ENCODE results near the gene TTF1.

- TF ChIP-seq CTBP1 (IDR thresholded peaks at IDR 0.05; ENCODE audit: borderline replicate concordance) (no peak), FOXM1 (IDR thresholded peaks at IDR 0.05; ENCODE audit: borderline replicate concordance) (no peak), SP1 (IDR thresholded peaks at IDR 0.05) (no peak), NFRKB (IDR thresholded peaks at IDR 0.05) (no peak), PKNOX1 (IDR thresholded peaks at IDR 0.05) (no peak), ZNF384 (IDR thresholded peaks at IDR 0.05) (no peak), FOXK2 (IDR thresholded peaks at IDR 0.05) (no peak), L3MBTL2 (conservative IDR thresholded peaks at IDR 0.05) (no peak), ELF4 (IDR thresholded peaks at IDR 0.05) (no peak), ARNT (IDR thresholded peaks at IDR 0.05) (no peak), SUZ12 (IDR thresholded peaks at IDR 0.05) (no peak), TARDBP (IDR thresholded peaks at IDR 0.05) (no peak), FOXA1 (IDR thresholded peaks at IDR 0.05) (no peak)
Observed at GRCh38 chr9:132356324-132356924, 50.2 kb downstream of the TTF1 start.

Measured in HEK293T (cell line).